Measurements from ENCODE around the gene MLPH. TPM values are rescaled to one million over a fixed set of nuclear protein-coding genes. Genes with fewer than 3 reads are reported as not detected.

Gene MLPH
- total RNA-seq, 6 experiments from 2014 or later: 20.8 to 52.8 (median 35.1) TPM

GRCh38 chr2:237532160-237532559, 45.1 kb downstream of the MLPH start:
- intact Hi-C loops (cut with DNase I): no loop called here
- DNase-seq: no peak
- WGBS (ENCODE audit: insufficient coverage, low coverage, low lambda C conversion rate, missing lambda C conversion rate): 100% methylated on average over 2 of the region's 11 CpGs
- Histone ChIP-seq H3K9me3 (no peaks in the 10 kb centered on the region), H3K4me3 (no peak overlapping the region), H3K27me3 (no peaks in the 10 kb centered on the region), H3K27ac (no peak overlapping the region), H3K4me1 (no peaks in the 10 kb centered on the region), H3K36me3 (peaks cover 0 to 16% (median 5%) of the 10 kb centered on the region in 4 donors)
- ATAC-seq: no peak
- TF ChIP-seq POLR2A (IDR thresholded peaks at IDR 0.05) (no peak), CTCF (IDR thresholded peaks at IDR 0.05) (no peak)

GRCh38 chr2:237533668-237534161, 46.7 kb downstream of the MLPH start:
- no peaks in the 10 kb centered on the region for H3K9me3 ChIP-seq
- TF ChIP-seq CTCF (IDR thresholded peaks at IDR 0.05) (no peak), POLR2A (IDR thresholded peaks at IDR 0.05) (no peak)
- DNase-seq: no peak
- intact Hi-C loops (cut with DNase I): no loop called here
- peaks cover 0 to 6% (median 2%) of the 10 kb centered on the region in 4 donors for H3K36me3 ChIP-seq
- H3K27me3 ChIP-seq: no peaks in the 10 kb centered on the region
- H3K4me1 ChIP-seq: no peaks in the 10 kb centered on the region
- ATAC-seq: no peak
- no peak overlapping the region for H3K4me3 ChIP-seq
- WGBS (ENCODE audit: insufficient coverage, low coverage, low lambda C conversion rate, missing lambda C conversion rate): 80% methylated on average over 3 of the region's 7 CpGs
- no peak overlapping the region for H3K27ac ChIP-seq

- intact Hi-C loops (cut with DNase I): no loop called here
- no peak for ATAC-seq
- no peaks in the 10 kb centered on the region for H3K27me3 ChIP-seq
- WGBS (ENCODE audit: insufficient coverage, low coverage, low lambda C conversion rate, missing lambda C conversion rate): 75% methylated on average over 1 of the region's 1 CpG
- no peak for DNase-seq
- H3K9me3 ChIP-seq: no peaks in the 10 kb centered on the region
- no peak overlapping the region for H3K4me3 ChIP-seq
- H3K27ac ChIP-seq: no peak overlapping the region
- H3K36me3 ChIP-seq: peaks cover 0 to 3% (median under 1%) of the 10 kb centered on the region in 4 donors
- peaks cover 0 to 2% (median under 1%) of the 10 kb centered on the region in 4 donors for H3K4me1 ChIP-seq
- TF ChIP-seq CTCF (IDR thresholded peaks at IDR 0.05) (no peak), POLR2A (IDR thresholded peaks at IDR 0.05) (no peak)
These were observed 47.3 kb downstream of the MLPH start for GRCh38 chr2:237534380-237534779.

- H3K27me3 ChIP-seq: no peaks in the 10 kb centered on the region
- ATAC-seq (no peak), DNase-seq (no peak)
- TF ChIP-seq POLR2A (IDR thresholded peaks at IDR 0.05) (no peak), CTCF (IDR thresholded peaks at IDR 0.05) (no peak)
- H3K27ac ChIP-seq: no peak overlapping the region
- no peaks in the 10 kb centered on the region for H3K9me3 ChIP-seq
- WGBS (ENCODE audit: insufficient coverage, low coverage, low lambda C conversion rate, missing lambda C conversion rate): 97% methylated on average over 5 of the region's 8 CpGs
- peaks cover 0 to 2% (median 0%) of the 10 kb centered on the region in 4 donors for H3K36me3 ChIP-seq
- H3K4me3 ChIP-seq: no peak overlapping the region
- intact Hi-C loops (cut with DNase I): no loop called here
- H3K4me1 ChIP-seq: peaks cover 0 to 13% (median 6%) of the 10 kb centered on the region in 4 donors
These were observed 48.5 kb downstream of the MLPH start for GRCh38 chr2:237535385-237536082.
